ENCODE results near the gene ADCY2.

Gene ADCY2

GRCh38 chr5:7445831-7446230 is 49.9 kb downstream of the ADCY2 start:
- no CpG with 5 or more reads among the region's 2 CpGs for WGBS (ENCODE audit: extremely low coverage, insufficient coverage, low lambda C conversion rate)
- H3K79me1 ChIP-seq (ENCODE audit: low read length), result peaks cover 16% of the 10 kb centered on the region
- DNase-seq, result no peak
- H4K8ac ChIP-seq (ENCODE audit: low read depth, low read length), result no peak overlapping the region
- no peak overlapping the region for H4K5ac ChIP-seq (ENCODE audit: low read length)
- H3K36me3 ChIP-seq (ENCODE audit: control insufficient read depth, insufficient read depth, low read length), result no peaks in the 10 kb centered on the region
- no peak overlapping the region for H3K56ac ChIP-seq (ENCODE audit: low read length)
- H3K9ac ChIP-seq (ENCODE audit: low read length), result no peak overlapping the region
- H3K27ac ChIP-seq (ENCODE audit: low read depth, low read length), result no peak overlapping the region
- no peak overlapping the region for H2BK5ac ChIP-seq (ENCODE audit: low read length)
- no peaks in the 10 kb centered on the region for H3K4me1 ChIP-seq (ENCODE audit: control insufficient read depth, low read depth, low read length)
- no peak overlapping the region for H3K4me3 ChIP-seq (ENCODE audit: low read length)
- no peaks in the 10 kb centered on the region for H3K27me3 ChIP-seq (ENCODE audit: insufficient read depth, low read length, poor library complexity)
- peaks cover 57% of the 10 kb centered on the region for H3K79me2 ChIP-seq (ENCODE audit: control insufficient read depth, insufficient read depth, low read length)
- no peak overlapping the region for H2AK5ac ChIP-seq (ENCODE audit: low read length)
- H2BK120ac ChIP-seq (ENCODE audit: low read depth, low read length), result no peak overlapping the region
- no peak overlapping the region for H2BK15ac ChIP-seq (replicated peaks; ENCODE audit: low read depth)
- H3K23ac ChIP-seq (ENCODE audit: low read length), result no peak overlapping the region
- no peak overlapping the region for H3K4me2 ChIP-seq (ENCODE audit: low read length)
- no peak overlapping the region for H3K4ac ChIP-seq (ENCODE audit: low read depth, low read length)
- H3K18ac ChIP-seq (ENCODE audit: low read length), result no peak overlapping the region

GRCh38 chr5:7446913-7447312 is 51.0 kb downstream of the ADCY2 start:
- Histone ChIP-seq H4K8ac (ENCODE audit: low read depth, low read length) (no peak overlapping the region), H3K27ac (ENCODE audit: low read depth, low read length) (no peak overlapping the region), H3K27me3 (ENCODE audit: insufficient read depth, low read length, poor library complexity) (no peaks in the 10 kb centered on the region), H2BK120ac (ENCODE audit: low read depth, low read length) (no peak overlapping the region), H3K4ac (ENCODE audit: low read depth, low read length) (no peak overlapping the region), H2BK15ac (replicated peaks; ENCODE audit: low read depth) (no peak overlapping the region), H3K36me3 (ENCODE audit: control insufficient read depth, insufficient read depth, low read length) (no peaks in the 10 kb centered on the region), H3K56ac (ENCODE audit: low read length) (no peak overlapping the region), H3K4me1 (ENCODE audit: control insufficient read depth, low read depth, low read length) (no peaks in the 10 kb centered on the region), H3K4me3 (ENCODE audit: low read length) (no peak overlapping the region), H2BK5ac (ENCODE audit: low read length) (no peak overlapping the region), H3K18ac (ENCODE audit: low read length) (no peak overlapping the region), H2AK5ac (ENCODE audit: low read length) (no peak overlapping the region), H3K79me2 (ENCODE audit: control insufficient read depth, insufficient read depth, low read length) (peaks cover 51% of the 10 kb centered on the region), H3K23ac (ENCODE audit: low read length) (no peak overlapping the region), H3K79me1 (ENCODE audit: low read length) (peaks cover 13% of the 10 kb centered on the region), H3K4me2 (ENCODE audit: low read length) (no peak overlapping the region), H4K5ac (ENCODE audit: low read length) (no peak overlapping the region), H3K9ac (ENCODE audit: low read length) (no peak overlapping the region)
- no peak for DNase-seq
- WGBS (ENCODE audit: extremely low coverage, insufficient coverage, low lambda C conversion rate), result no CpG with 5 or more reads among the region's 8 CpGs

GRCh38 chr5:7453947-7454346 is 58.0 kb downstream of the ADCY2 start:
- Histone ChIP-seq H3K18ac (ENCODE audit: low read length) (no peak overlapping the region), H4K5ac (ENCODE audit: low read length) (no peak overlapping the region), H3K27ac (ENCODE audit: low read depth, low read length) (no peak overlapping the region), H4K8ac (ENCODE audit: low read depth, low read length) (no peak overlapping the region), H3K4me1 (ENCODE audit: control insufficient read depth, low read depth, low read length) (no peaks in the 10 kb centered on the region), H3K79me2 (ENCODE audit: control insufficient read depth, insufficient read depth, low read length) (peaks cover 45% of the 10 kb centered on the region), H2AK5ac (ENCODE audit: low read length) (no peak overlapping the region), H3K23ac (ENCODE audit: low read length) (no peak overlapping the region), H3K79me1 (ENCODE audit: low read length) (peaks cover 5% of the 10 kb centered on the region), H3K56ac (ENCODE audit: low read length) (no peak overlapping the region), H2BK5ac (ENCODE audit: low read length) (no peak overlapping the region), H3K4me3 (ENCODE audit: low read length) (no peak overlapping the region), H3K27me3 (ENCODE audit: insufficient read depth, low read length, poor library complexity) (no peaks in the 10 kb centered on the region), H2BK15ac (replicated peaks; ENCODE audit: low read depth) (no peak overlapping the region), H3K9ac (ENCODE audit: low read length) (no peak overlapping the region), H3K4ac (ENCODE audit: low read depth, low read length) (no peak overlapping the region), H3K36me3 (ENCODE audit: control insufficient read depth, insufficient read depth, low read length) (no peaks in the 10 kb centered on the region), H2BK120ac (ENCODE audit: low read depth, low read length) (no peak overlapping the region), H3K4me2 (ENCODE audit: low read length) (no peak overlapping the region)
- DNase-seq, result no peak
- no CpG with 5 or more reads among the region's 2 CpGs for WGBS (ENCODE audit: extremely low coverage, insufficient coverage, low lambda C conversion rate)

- WGBS (ENCODE audit: extremely low coverage, insufficient coverage, low lambda C conversion rate), result no CpG with 5 or more reads among the region's 2 CpGs
- Histone ChIP-seq H3K79me2 (ENCODE audit: control insufficient read depth, insufficient read depth, low read length) (peaks cover 47% of the 10 kb centered on the region), H3K4me3 (ENCODE audit: low read length) (no peak overlapping the region), H3K27me3 (ENCODE audit: insufficient read depth, low read length, poor library complexity) (no peaks in the 10 kb centered on the region), H3K79me1 (ENCODE audit: low read length) (peaks cover 7% of the 10 kb centered on the region), H3K4me2 (ENCODE audit: low read length) (no peak overlapping the region), H2BK120ac (ENCODE audit: low read depth, low read length) (no peak overlapping the region), H3K36me3 (ENCODE audit: control insufficient read depth, insufficient read depth, low read length) (no peaks in the 10 kb centered on the region), H3K56ac (ENCODE audit: low read length) (no peak overlapping the region), H3K23ac (ENCODE audit: low read length) (no peak overlapping the region), H2AK5ac (ENCODE audit: low read length) (no peak overlapping the region), H2BK5ac (ENCODE audit: low read length) (no peak overlapping the region), H3K4ac (ENCODE audit: low read depth, low read length) (no peak overlapping the region), H4K8ac (ENCODE audit: low read depth, low read length) (no peak overlapping the region), H3K9ac (ENCODE audit: low read length) (no peak overlapping the region), H3K4me1 (ENCODE audit: control insufficient read depth, low read depth, low read length) (no peaks in the 10 kb centered on the region), H4K5ac (ENCODE audit: low read length) (no peak overlapping the region), H3K18ac (ENCODE audit: low read length) (no peak overlapping the region), H3K27ac (ENCODE audit: low read depth, low read length) (no peak overlapping the region), H2BK15ac (replicated peaks; ENCODE audit: low read depth) (no peak overlapping the region)
- no peak for DNase-seq
Observed at GRCh38 chr5:7456206-7456605, 60.3 kb downstream of the ADCY2 start.

- Histone ChIP-seq H2BK5ac (ENCODE audit: low read length) (no peak overlapping the region), H3K79me1 (ENCODE audit: low read length) (peaks cover 7% of the 10 kb centered on the region), H4K8ac (ENCODE audit: low read depth, low read length) (no peak overlapping the region), H3K18ac (ENCODE audit: low read length) (no peak overlapping the region), H2BK120ac (ENCODE audit: low read depth, low read length) (no peak overlapping the region), H2BK15ac (replicated peaks; ENCODE audit: low read depth) (no peak overlapping the region), H4K5ac (ENCODE audit: low read length) (no peak overlapping the region), H2AK5ac (ENCODE audit: low read length) (no peak overlapping the region), H3K23ac (ENCODE audit: low read length) (no peak overlapping the region), H3K56ac (ENCODE audit: low read length) (no peak overlapping the region), H3K36me3 (ENCODE audit: control insufficient read depth, insufficient read depth, low read length) (no peaks in the 10 kb centered on the region), H3K4ac (ENCODE audit: low read depth, low read length) (no peak overlapping the region), H3K27ac (ENCODE audit: low read depth, low read length) (no peak overlapping the region), H3K9ac (ENCODE audit: low read length) (no peak overlapping the region), H3K4me2 (ENCODE audit: low read length) (no peak overlapping the region), H3K27me3 (ENCODE audit: insufficient read depth, low read length, poor library complexity) (no peaks in the 10 kb centered on the region), H3K4me1 (ENCODE audit: control insufficient read depth, low read depth, low read length) (peaks cover 5% of the 10 kb centered on the region), H3K79me2 (ENCODE audit: control insufficient read depth, insufficient read depth, low read length) (peaks cover 58% of the 10 kb centered on the region), H3K4me3 (ENCODE audit: low read length) (no peak overlapping the region)
- no peak for DNase-seq
- no CpG with 5 or more reads among the region's 1 CpG for WGBS (ENCODE audit: extremely low coverage, insufficient coverage, low lambda C conversion rate)
Observed at GRCh38 chr5:7461371-7461770, 65.4 kb downstream of the ADCY2 start.

- Histone ChIP-seq H3K4ac (ENCODE audit: low read depth, low read length) (no peak overlapping the region), H3K23ac (ENCODE audit: low read length) (no peak overlapping the region), H2BK15ac (replicated peaks; ENCODE audit: low read depth) (no peak overlapping the region), H3K36me3 (ENCODE audit: control insufficient read depth, insufficient read depth, low read length) (no peaks in the 10 kb centered on the region), H4K5ac (ENCODE audit: low read length) (no peak overlapping the region), H3K79me1 (ENCODE audit: low read length) (peaks cover 8% of the 10 kb centered on the region), H2BK5ac (ENCODE audit: low read length) (no peak overlapping the region), H2BK120ac (ENCODE audit: low read depth, low read length) (no peak overlapping the region), H4K8ac (ENCODE audit: low read depth, low read length) (no peak overlapping the region), H3K18ac (ENCODE audit: low read length) (no peak overlapping the region), H3K9ac (ENCODE audit: low read length) (no peak overlapping the region), H3K4me1 (ENCODE audit: control insufficient read depth, low read depth, low read length) (peaks cover 10% of the 10 kb centered on the region), H3K27ac (ENCODE audit: low read depth, low read length) (no peak overlapping the region), H3K4me2 (ENCODE audit: low read length) (no peak overlapping the region), H3K27me3 (ENCODE audit: insufficient read depth, low read length, poor library complexity) (no peaks in the 10 kb centered on the region), H3K56ac (ENCODE audit: low read length) (no peak overlapping the region), H3K4me3 (ENCODE audit: low read length) (no peak overlapping the region), H3K79me2 (ENCODE audit: control insufficient read depth, insufficient read depth, low read length) (peaks cover 58% of the 10 kb centered on the region), H2AK5ac (ENCODE audit: low read length) (no peak overlapping the region)
- WGBS (ENCODE audit: extremely low coverage, insufficient coverage, low lambda C conversion rate), result no CpG with 5 or more reads among the region's 1 CpG
- DNase-seq, result peak; percentile 67
Observed at GRCh38 chr5:7462758-7463157, 66.8 kb downstream of the ADCY2 start.

All from mesendoderm (in vitro differentiated cells).